ENCODE results near the gene MED12L.

Gene MED12L

GRCh38 chr3:151330899-151331298, 245.4 kb downstream of the MED12L start:
- no peak for DNase-seq

GRCh38 chr3:151331696-151332095, 246.2 kb downstream of the MED12L start:
- DNase-seq, result no peak

- no peak for DNase-seq
Observed at GRCh38 chr3:151345859-151346258, 260.4 kb downstream of the MED12L start.

- DNase-seq, result no peak
Observed at GRCh38 chr3:151346292-151346691, 260.8 kb downstream of the MED12L start.

GRCh38 chr3:151347432-151347831, 262.0 kb downstream of the MED12L start:
- no peak for DNase-seq

- DNase-seq, result no peak
Observed at GRCh38 chr3:151350656-151351055, 265.2 kb downstream of the MED12L start.

GRCh38 chr3:151351219-151351618, 265.8 kb downstream of the MED12L start:
- no peak for DNase-seq

- no peak for DNase-seq
Observed at GRCh38 chr3:151351648-151352047, 266.2 kb downstream of the MED12L start.

- no peak for DNase-seq
Observed at GRCh38 chr3:151356794-151357462, 271.5 kb downstream of the MED12L start.

- DNase-seq, result no peak
Observed at GRCh38 chr3:151357463-151357850, 272.0 kb downstream of the MED12L start.

GRCh38 chr3:151362751-151363174, 277.3 kb downstream of the MED12L start:
- DNase-seq, result no peak

- no peak for DNase-seq
Observed at GRCh38 chr3:151366993-151367392, 281.5 kb downstream of the MED12L start.

GRCh38 chr3:151367448-151367847, 282.0 kb downstream of the MED12L start:
- no peak for DNase-seq

GRCh38 chr3:151371526-151371925, 286.1 kb downstream of the MED12L start:
- DNase-seq, result no peak

- DNase-seq, result no peak
Observed at GRCh38 chr3:151372063-151372820, 286.8 kb downstream of the MED12L start.

- no peak for DNase-seq
Observed at GRCh38 chr3:151377768-151378385, 292.4 kb downstream of the MED12L start.

GRCh38 chr3:151379083-151379734, 293.7 kb downstream of the MED12L start:
- DNase-seq, result no peak

- no peak for DNase-seq
Observed at GRCh38 chr3:151382671-151383070, 297.2 kb downstream of the MED12L start.

GRCh38 chr3:151383111-151383510, 297.6 kb downstream of the MED12L start:
- no peak for DNase-seq

- no peak for DNase-seq
Observed at GRCh38 chr3:151383956-151384355, 298.5 kb downstream of the MED12L start.

GRCh38 chr3:151384741-151385174, 299.3 kb downstream of the MED12L start, which contains the start of gene P2RY12:
Gene P2RY12 (minus strand): TSS chr3:151384753. CDS start chr3:151338845, 45,908 bp downstream.
- DNase-seq, result no peak

- DNase-seq, result no peak
Observed at GRCh38 chr3:151386056-151386455, 300.6 kb downstream of the MED12L start.

GRCh38 chr3:151387432-151387831, 302.0 kb downstream of the MED12L start:
- no peak for DNase-seq
